DOHH2 (cell line): ENCODE measurements around the gene CAPN11.

Experiments used
- CTCF ChIP-seq: fragments of 200-600 bp; sonication (generic); IDR thresholded peaks from one replicate; pipeline ENCODE4 v1.5.1; 2014; ENCODE audit warnings: antibody characterized with exemption, mild to moderate bottlenecking, low read depth, low read length; ENCODE audit not compliant: poor library complexity, severe bottlenecking
- EZH2phosphoT487 ChIP-seq: fragments of 200-600 bp; sonication (generic); IDR thresholded peaks from 2 replicates; pipeline ENCODE4 v1.6.1; 2017; ENCODE audit warnings: borderline replicate concordance, mild to moderate bottlenecking, antibody characterized with exemption, low read length, moderate library complexity, mixed read lengths

GRCh38 chr6:44172731-44173500 lies 14.3 kb downstream of the CAPN11 start:
- TF ChIP-seq CTCF (peak; percentile 97), EZH2phosphoT487 (no peak)
